GM12878 (cell line): ENCODE data around the gene BEST1. TPM values are rescaled to one million over a fixed set of nuclear protein-coding genes. Genes with fewer than 3 reads are reported as not detected.

Experiments used
- ATAC-seq: fragments of 200-7000 bp; cut with Tn5 transposase; 3 replicates; pipeline ENCODE4 v1.9.1; 2020; ENCODE audit warnings: mild to moderate bottlenecking, moderate library complexity
- BruUV-seq: library from RNA; stranded (reverse); fragments of 400-500 nt; replicated peaks from 2 replicates; lab custom pipeline; 2021; lab: Mats Ljungman, UMichigan
- CTCF ChIA-PET: fragments of 300-600 bp; sonication (Branson Sonifier 250); formaldehyde crosslinking; extraction: SDS; loops from one replicate; lab custom pipeline; 2021; ENCODE audit warnings: inconsistent platforms; lab: Yijun Ruan, JAX
- POLR2A ChIA-PET: fragments of 350-600 bp; formaldehyde crosslinking; extraction: SDS; loops from one replicate; lab custom pipeline; 2021; ENCODE audit warnings: inconsistent platforms; lab: Charles Lee
- RAD21 ChIA-PET: fragments of 300-600 bp; sonication (Branson Sonifier 250); formaldehyde crosslinking; loops from one replicate; lab custom pipeline; 2023; ENCODE audit warnings: antibody characterized with exemption; ENCODE audit not compliant: unreplicated experiment; lab: Charles Lee
- SMC1A ChIA-PET: fragments of 300-600 bp; sonication (Branson Sonifier 250); formaldehyde crosslinking; loops from one replicate; lab custom pipeline; 2023; ENCODE audit not compliant: unreplicated experiment, uncharacterized antibody; lab: Charles Lee
- DNase-seq: peaks from one replicate; pipeline ENCODE4 v3.0.0-alpha.2; 2011; ENCODE audit warnings: low read depth, low spot score
- FAIRE-seq: peaks from 3 replicates; lab custom pipeline; 2011; peaks lifted over from hg19 to GRCh38; lab: Jason Lieb, UNC
- H2AFZ ChIP-seq: 2 replicates; pipeline ENCODE4 v1.6.0; 2011; ENCODE audit warnings: low read depth, low read length, control low read depth; ENCODE audit not compliant: control insufficient read depth
- H3K27ac ChIP-seq: 2 replicates; pipeline ENCODE4 v1.5.1; 2011; ENCODE audit warnings: control low read depth; ENCODE audit not compliant: control insufficient read depth, insufficient read depth
- H3K27me3 ChIP-seq, 2 experiments: replicated peaks in 1 of 2; 2 replicates each; pipeline versions ENCODE4 v1.6.0 to v1.6.1; 2011; ENCODE audit warnings: low read length in 1 of 2; ENCODE audit not compliant: control insufficient read depth in 2 of 2, insufficient read depth in 2 of 2
- H3K36me3 ChIP-seq, 2 experiments: 2 replicates each; pipeline ENCODE4 v1.5.1; 2011; ENCODE audit warnings: low read length in 1 of 2; ENCODE audit not compliant: control insufficient read depth in 2 of 2, insufficient read depth in 2 of 2
- H3K4me1 ChIP-seq: 2 replicates; pipeline ENCODE4 v1.6.1; 2011; ENCODE audit warnings: mild to moderate bottlenecking, low read length, moderate library complexity, mixed read lengths; ENCODE audit not compliant: control insufficient read depth, insufficient read depth
- H3K4me2 ChIP-seq: 2 replicates; pipeline ENCODE4 v1.6.0; 2011; ENCODE audit warnings: control low read depth; ENCODE audit not compliant: control insufficient read depth, insufficient read depth
- H3K4me3 ChIP-seq: fragments of 200-600 bp; sonication (generic); 2 replicates; pipeline ENCODE4 v1.5.1; 2016
- H3K79me2 ChIP-seq: 2 replicates; pipeline ENCODE4 v1.6.0; 2011; ENCODE audit warnings: low read length; ENCODE audit not compliant: control insufficient read depth, insufficient read depth
- H3K9ac ChIP-seq: 2 replicates; pipeline ENCODE4 v1.8.0; 2011; ENCODE audit warnings: low read length, control low read depth, mixed read lengths; ENCODE audit not compliant: control insufficient read depth, insufficient read depth
- H3K9me3 ChIP-seq: replicated peaks from 3 replicates; pipeline ENCODE4 v1.5.1; 2011; ENCODE audit warnings: mild to moderate bottlenecking, low read length; ENCODE audit not compliant: control insufficient read depth, insufficient read depth
- H4K20me1 ChIP-seq: 2 replicates; pipeline ENCODE4 v1.6.0; 2011; ENCODE audit not compliant: control insufficient read depth, insufficient read depth
- BACH1 ChIP-seq: fragments of 450-650 bp; IDR thresholded peaks from 2 replicates; pipeline ENCODE4 v1.6.1; 2017; ENCODE audit warnings: mild to moderate bottlenecking, borderline replicate concordance
- EGR1 ChIP-seq, 2 experiments: IDR thresholded peaks; 1 replicate in 1 of 2; 2 replicates in 1 of 2; pipeline ENCODE4 v1.6.1; 2011 to 2012; ENCODE audit warnings: low read depth in 2 of 2, low read length in 2 of 2, borderline replicate concordance in 1 of 2, mild to moderate bottlenecking in 1 of 2, moderate library complexity in 1 of 2
- HDAC2 ChIP-seq: fragments of 200-600 bp; sonication (generic); IDR thresholded peaks from 2 replicates; pipeline ENCODE4 v1.6.1; 2017
- HDGF ChIP-seq: fragments of 450-650 bp; IDR thresholded peaks from 2 replicates; pipeline ENCODE4 v1.6.1; 2016; ENCODE audit warnings: antibody characterized with exemption
- IKZF2 ChIP-seq, 2 experiments: fragments of 450-650 bp; IDR thresholded peaks; 2 replicates each; pipeline ENCODE4 v1.6.1; 2017; ENCODE audit warnings: mild to moderate bottlenecking in 2 of 2, moderate library complexity in 2 of 2
- KLF5 ChIP-seq: fragments of 450-650 bp; IDR thresholded peaks from 2 replicates; pipeline ENCODE4 v1.6.1; 2014; ENCODE audit warnings: mild to moderate bottlenecking; ENCODE audit not compliant: partially characterized antibody
- MAX ChIP-seq: IDR thresholded peaks from 2 replicates; pipeline ENCODE4 v1.6.1; 2012; ENCODE audit warnings: low read depth, low read length, improper control_type of control experiment
- MTA2 ChIP-seq: fragments of 450-650 bp; IDR thresholded peaks from 2 replicates; pipeline ENCODE4 v1.6.1; 2016; ENCODE audit warnings: low read depth, mild to moderate bottlenecking, moderate library complexity
- NR2C1 ChIP-seq: fragments of 450-650 bp; IDR thresholded peaks from 2 replicates; pipeline ENCODE4 v1.6.1; 2017; ENCODE audit warnings: antibody characterized with exemption, mild to moderate bottlenecking, moderate library complexity
- STAT3 ChIP-seq: IDR thresholded peaks from 2 replicates; pipeline ENCODE4 v1.6.1; 2011; ENCODE audit warnings: low read depth, low read length, improper control_type of control experiment
- TAF1 ChIP-seq: IDR thresholded peaks from 2 replicates; pipeline ENCODE4 v1.6.1; 2011; ENCODE audit warnings: mild to moderate bottlenecking, low read depth, low read length, borderline replicate concordance
- ZSCAN29 ChIP-seq: fragments of 450-650 bp; IDR thresholded peaks from 2 replicates; pipeline ENCODE4 v1.6.1; 2017; ENCODE audit warnings: mild to moderate bottlenecking, moderate library complexity
- WGBS: methylation state at CpG from one replicate; pipeline ENCODE4 v1.1.6; 2016; ENCODE audit warnings: low lambda C conversion rate; ENCODE audit not compliant: insufficient replicate concordance, insufficient coverage; ENCODE audit errors: missing lambda C conversion rate; 5-methylcytosine and 5-hydroxymethylcytosine counted together
- in situ Hi-C: fragments of 300-500 bp; cut with MboI; formaldehyde crosslinking; loops from 9 replicates; pipeline ENCODE4 v1.14.3; 2018; ENCODE audit warnings: mixed read lengths
- intact Hi-C: fragments of 100-400 bp; cut with micrococcal nuclease; formaldehyde crosslinking; loops from one replicate; pipeline ENCODE4 v1.14.2; 2022; ENCODE audit not compliant: unreplicated experiment
- polyA plus RNA-seq, 11 experiments: library from polyadenylated mRNA; depleted of rRNA in 4 of 11; unstranded in 6 of 11; stranded (reverse) in 5 of 11; fragments of >200 nt; fragmentation: Nextera tagmentation in 4 of 11; fragmentation: Illumina TruSeq in 1 of 11; extraction: Ambion mirVana in 4 of 11; extraction: Trizol in 1 of 11; gene quantifications; 1 replicate in 1 of 11; 2 replicates in 10 of 11; pipeline versions ENCODE4 v1.2.1 to v1.2.3, GENCODE V29; 2011 to 2016; ENCODE audit warnings: inconsistent platforms in 2 of 11, missing spikeins in 2 of 11, low read depth in 1 of 11
- total RNA-seq, 4 experiments: library from RNA; depleted of rRNA in 3 of 4; stranded (reverse); fragments of >200 nt in 3 of 4; fragmentation: Illumina TruSeq in 1 of 4; extraction: Trizol in 1 of 4; gene quantifications; 2 replicates each; pipeline versions ENCODE4 v1.2.1 to v1.2.3, GENCODE V29; 2013 to 2021
- TF ChIP-seq, protein P1 (sequence below): IDR thresholded peaks from 2 replicates; pipeline ENCODE4 v1.6.1; 2012; ENCODE audit warnings: improper control_type of control experiment, low read depth, low read length; ENCODE audit not compliant: insufficient replicate concordance
- TF ChIP-seq, protein P2 (sequence below): IDR thresholded peaks from 2 replicates; pipeline ENCODE4 v1.6.1; 2011; ENCODE audit warnings: borderline replicate concordance, low read depth, mild to moderate bottlenecking, moderate library complexity, mixed read lengths, low read length; ENCODE audit not compliant: insufficient read depth; ENCODE audit errors: extremely low read length

BEST1 gene
- total and polyA plus RNA-seq, 10 of the 15 experiments (the other 5 are each of a cell fraction or from before 2014, with no cell fraction given) = 0.03 to 3.4 (median 0.15) TPM; not detected in 1

DNA sequence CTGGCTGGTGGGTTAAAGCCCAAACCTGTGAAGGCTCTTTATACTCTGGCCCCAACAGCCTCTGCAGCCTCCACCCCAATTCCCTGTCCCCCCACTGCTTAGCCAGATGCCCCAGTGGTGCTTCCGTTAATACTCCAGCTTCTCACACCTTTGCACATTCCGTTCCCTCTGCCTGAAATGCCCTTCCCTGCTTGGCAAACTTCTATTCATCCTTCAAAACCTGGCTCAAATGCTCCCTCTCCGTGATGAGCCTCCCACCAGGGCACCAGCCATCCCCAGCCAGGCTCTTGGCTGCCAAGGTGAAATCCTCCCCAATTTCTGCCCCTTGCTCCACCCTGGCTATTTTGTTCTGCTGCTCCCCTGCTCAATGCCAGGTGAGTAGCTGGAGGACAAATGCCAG is 46.3 kb upstream of the BEST1 start:
- DNase-seq (no peak), ATAC-seq (no peak), FAIRE-seq (no peak)
- H3K36me3 ChIP-seq = no peaks in the 10 kb centered on the region
- H3K27ac ChIP-seq = no peak overlapping the region
- in situ Hi-C loops (no loop called here), intact Hi-C loops (no loop called here)
- CTCF ChIA-PET = interaction anchor here (0.6 to 11.4 kb wide), 7 partner anchors 7 to 175 kb away, joined by 3 to 321 read pairs (median 3); no protein-coding TSS in a partner anchor
- H3K9ac ChIP-seq = no peak overlapping the region
- no peak overlapping the region for H3K4me3 ChIP-seq
- TF ChIP-seq ZSCAN29 (no peak), STAT3 (no peak), EGR1 (IDR thresholded peaks at IDR 0.05; ENCODE audit: borderline replicate concordance in 1 of 2, low read depth in 2 of 2, low read length in 2 of 2) (no peak), MTA2 (no peak), BACH1 (no peak), MAX (no peak), HDAC2 (no peak), NR2C1 (no peak), IKZF2 (IDR thresholded peaks at IDR 0.05) (no peak), TAF1 (no peak), KLF5 (no peak), HDGF (no peak)
- TF ChIP-seq, protein P1, sequence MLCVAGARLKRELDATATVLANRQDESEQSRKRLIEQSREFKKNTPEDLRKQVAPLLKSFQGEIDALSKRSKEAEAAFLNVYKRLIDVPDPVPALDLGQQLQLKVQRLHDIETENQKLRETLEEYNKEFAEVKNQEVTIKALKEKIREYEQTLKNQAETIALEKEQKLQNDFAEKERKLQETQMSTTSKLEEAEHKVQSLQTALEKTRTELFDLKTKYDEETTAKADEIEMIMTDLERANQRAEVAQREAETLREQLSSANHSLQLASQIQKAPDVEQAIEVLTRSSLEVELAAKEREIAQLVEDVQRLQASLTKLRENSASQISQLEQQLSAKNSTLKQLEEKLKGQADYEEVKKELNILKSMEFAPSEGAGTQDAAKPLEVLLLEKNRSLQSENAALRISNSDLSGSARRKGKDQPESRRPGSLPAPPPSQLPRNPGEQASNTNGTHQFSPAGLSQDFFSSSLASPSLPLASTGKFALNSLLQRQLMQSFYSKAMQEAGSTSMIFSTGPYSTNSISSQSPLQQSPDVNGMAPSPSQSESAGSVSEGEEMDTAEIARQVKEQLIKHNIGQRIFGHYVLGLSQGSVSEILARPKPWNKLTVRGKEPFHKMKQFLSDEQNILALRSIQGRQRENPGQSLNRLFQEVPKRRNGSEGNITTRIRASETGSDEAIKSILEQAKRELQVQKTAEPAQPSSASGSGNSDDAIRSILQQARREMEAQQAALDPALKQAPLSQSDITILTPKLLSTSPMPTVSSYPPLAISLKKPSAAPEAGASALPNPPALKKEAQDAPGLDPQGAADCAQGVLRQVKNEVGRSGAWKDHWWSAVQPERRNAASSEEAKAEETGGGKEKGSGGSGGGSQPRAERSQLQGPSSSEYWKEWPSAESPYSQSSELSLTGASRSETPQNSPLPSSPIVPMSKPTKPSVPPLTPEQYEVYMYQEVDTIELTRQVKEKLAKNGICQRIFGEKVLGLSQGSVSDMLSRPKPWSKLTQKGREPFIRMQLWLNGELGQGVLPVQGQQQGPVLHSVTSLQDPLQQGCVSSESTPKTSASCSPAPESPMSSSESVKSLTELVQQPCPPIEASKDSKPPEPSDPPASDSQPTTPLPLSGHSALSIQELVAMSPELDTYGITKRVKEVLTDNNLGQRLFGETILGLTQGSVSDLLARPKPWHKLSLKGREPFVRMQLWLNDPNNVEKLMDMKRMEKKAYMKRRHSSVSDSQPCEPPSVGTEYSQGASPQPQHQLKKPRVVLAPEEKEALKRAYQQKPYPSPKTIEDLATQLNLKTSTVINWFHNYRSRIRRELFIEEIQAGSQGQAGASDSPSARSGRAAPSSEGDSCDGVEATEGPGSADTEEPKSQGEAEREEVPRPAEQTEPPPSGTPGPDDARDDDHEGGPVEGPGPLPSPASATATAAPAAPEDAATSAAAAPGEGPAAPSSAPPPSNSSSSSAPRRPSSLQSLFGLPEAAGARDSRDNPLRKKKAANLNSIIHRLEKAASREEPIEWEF = no peak
- TF ChIP-seq, protein P2, sequence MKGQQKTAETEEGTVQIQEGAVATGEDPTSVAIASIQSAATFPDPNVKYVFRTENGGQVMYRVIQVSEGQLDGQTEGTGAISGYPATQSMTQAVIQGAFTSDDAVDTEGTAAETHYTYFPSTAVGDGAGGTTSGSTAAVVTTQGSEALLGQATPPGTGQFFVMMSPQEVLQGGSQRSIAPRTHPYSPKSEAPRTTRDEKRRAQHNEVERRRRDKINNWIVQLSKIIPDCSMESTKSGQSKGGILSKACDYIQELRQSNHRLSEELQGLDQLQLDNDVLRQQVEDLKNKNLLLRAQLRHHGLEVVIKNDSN = no peak
- no peak overlapping the region for H2AFZ ChIP-seq
- no TSS peak for BruUV-seq
- RAD21 ChIA-PET = interaction anchor here (1.3 to 9.3 kb wide), 3 partner anchors 44 to 204 kb away, joined by 4 to 175 read pairs (median 6); no protein-coding TSS in a partner anchor
- no peaks in the 10 kb centered on the region for H3K79me2 ChIP-seq
- SMC1A ChIA-PET = interaction anchor here (1.2 to 11.0 kb wide), 3 partner anchors 103 to 202 kb away, joined by 3 to 168 read pairs (median 3); no protein-coding TSS in a partner anchor
- H4K20me1 ChIP-seq = no peaks in the 10 kb centered on the region
- H3K4me1 ChIP-seq = no peaks in the 10 kb centered on the region
- no peak overlapping the region for H3K4me2 ChIP-seq
- no peaks in the 10 kb centered on the region for H3K9me3 ChIP-seq
- H3K27me3 ChIP-seq = peaks cover 0 to 1% of the 10 kb centered on the region in 2 experiments; a peak in 1 of 4 replicates
- 49% methylated on average over 3 of the region's 3 CpGs for WGBS
- POLR2A ChIA-PET = no interaction called here
